WTC11 (cell line): ENCODE results near the gene OPRD1.

Experiments
- CREM ChIP-seq: sonication (generic); formaldehyde crosslinking; IDR thresholded peaks from 2 replicates; pipeline ENCODE4 v1.8.1; 2022; ENCODE audit warnings: mild to moderate bottlenecking, missing genetic modification reagents, moderate library complexity
- NR2C2 ChIP-seq: sonication (generic); formaldehyde crosslinking; IDR thresholded peaks from 2 replicates; pipeline ENCODE4 v1.8.0; 2022; ENCODE audit warnings: mild to moderate bottlenecking, missing genetic modification reagents
- NR3C1 ChIP-seq: sonication (generic); formaldehyde crosslinking; conservative IDR thresholded peaks from 2 replicates; pipeline ENCODE4 v1.8.1; 2023; ENCODE audit warnings: low read depth, mild to moderate bottlenecking, missing genetic modification reagents
- TEAD1 ChIP-seq: sonication (generic); formaldehyde crosslinking; IDR thresholded peaks from 2 replicates; pipeline ENCODE4 v1.8.0; 2022; ENCODE audit warnings: mild to moderate bottlenecking, missing genetic modification reagents
- TF ChIP-seq, protein P1 (sequence below): fragments of 200-600 bp; IDR thresholded peaks from 2 replicates; pipeline ENCODE4 v1.8.0; 2022; ENCODE audit warnings: antibody characterized with exemption
- TF ChIP-seq, protein P2 (sequence below): fragments of 250-450 bp; sonication (Bioruptor Pico); IDR thresholded peaks from 2 replicates; pipeline ENCODE4 v1.9.0; 2021; ENCODE audit warnings: moderate library complexity, mild to moderate bottlenecking, inconsistent platforms, borderline replicate concordance
- TF ChIP-seq, protein P3 (sequence below): sonication (generic); formaldehyde crosslinking; IDR thresholded peaks from 2 replicates; pipeline ENCODE4 v1.8.1; 2022; ENCODE audit warnings: missing genetic modification reagents, borderline replicate concordance

DNA sequence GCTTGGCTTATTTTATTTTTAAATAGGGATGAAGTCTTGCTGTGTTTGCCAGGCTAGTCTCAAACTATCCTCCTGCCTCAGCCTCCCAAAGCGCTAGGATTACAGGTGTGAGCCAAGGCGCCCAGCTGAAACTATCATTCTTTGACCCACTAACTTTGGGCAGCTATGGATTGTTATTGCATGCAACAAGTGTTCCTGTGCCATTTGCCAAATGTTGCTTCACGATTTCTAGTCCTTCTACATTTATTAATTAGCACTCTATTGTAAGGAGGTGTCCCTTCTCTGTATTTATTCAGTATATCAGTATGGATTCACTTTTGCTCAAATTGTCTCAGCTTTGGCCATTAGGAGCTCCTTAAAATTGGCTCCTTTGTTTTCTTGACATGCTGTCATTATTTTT lies 38.9 kb upstream of the OPRD1 start:
- TF ChIP-seq, protein P1, sequence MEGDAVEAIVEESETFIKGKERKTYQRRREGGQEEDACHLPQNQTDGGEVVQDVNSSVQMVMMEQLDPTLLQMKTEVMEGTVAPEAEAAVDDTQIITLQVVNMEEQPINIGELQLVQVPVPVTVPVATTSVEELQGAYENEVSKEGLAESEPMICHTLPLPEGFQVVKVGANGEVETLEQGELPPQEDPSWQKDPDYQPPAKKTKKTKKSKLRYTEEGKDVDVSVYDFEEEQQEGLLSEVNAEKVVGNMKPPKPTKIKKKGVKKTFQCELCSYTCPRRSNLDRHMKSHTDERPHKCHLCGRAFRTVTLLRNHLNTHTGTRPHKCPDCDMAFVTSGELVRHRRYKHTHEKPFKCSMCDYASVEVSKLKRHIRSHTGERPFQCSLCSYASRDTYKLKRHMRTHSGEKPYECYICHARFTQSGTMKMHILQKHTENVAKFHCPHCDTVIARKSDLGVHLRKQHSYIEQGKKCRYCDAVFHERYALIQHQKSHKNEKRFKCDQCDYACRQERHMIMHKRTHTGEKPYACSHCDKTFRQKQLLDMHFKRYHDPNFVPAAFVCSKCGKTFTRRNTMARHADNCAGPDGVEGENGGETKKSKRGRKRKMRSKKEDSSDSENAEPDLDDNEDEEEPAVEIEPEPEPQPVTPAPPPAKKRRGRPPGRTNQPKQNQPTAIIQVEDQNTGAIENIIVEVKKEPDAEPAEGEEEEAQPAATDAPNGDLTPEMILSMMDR: no peak
- TF ChIP-seq, protein P2, sequence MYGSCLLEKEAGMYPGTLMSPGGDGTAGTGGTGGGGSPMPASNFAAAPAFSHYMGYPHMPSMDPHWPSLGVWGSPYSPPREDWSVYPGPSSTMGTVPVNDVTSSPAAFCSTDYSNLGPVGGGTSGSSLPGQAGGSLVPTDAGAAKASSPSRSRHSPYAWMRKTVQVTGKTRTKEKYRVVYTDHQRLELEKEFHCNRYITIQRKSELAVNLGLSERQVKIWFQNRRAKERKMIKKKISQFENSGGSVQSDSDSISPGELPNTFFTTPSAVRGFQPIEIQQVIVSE (CRISPR knock-in tag): no peak
- TF ChIP-seq CREM (CRISPR knock-in tag) (no peak), NR3C1 (CRISPR knock-in tag) (no peak), TEAD1 (CRISPR knock-in tag) (no peak), NR2C2 (no peak)
- TF ChIP-seq, protein P3, sequence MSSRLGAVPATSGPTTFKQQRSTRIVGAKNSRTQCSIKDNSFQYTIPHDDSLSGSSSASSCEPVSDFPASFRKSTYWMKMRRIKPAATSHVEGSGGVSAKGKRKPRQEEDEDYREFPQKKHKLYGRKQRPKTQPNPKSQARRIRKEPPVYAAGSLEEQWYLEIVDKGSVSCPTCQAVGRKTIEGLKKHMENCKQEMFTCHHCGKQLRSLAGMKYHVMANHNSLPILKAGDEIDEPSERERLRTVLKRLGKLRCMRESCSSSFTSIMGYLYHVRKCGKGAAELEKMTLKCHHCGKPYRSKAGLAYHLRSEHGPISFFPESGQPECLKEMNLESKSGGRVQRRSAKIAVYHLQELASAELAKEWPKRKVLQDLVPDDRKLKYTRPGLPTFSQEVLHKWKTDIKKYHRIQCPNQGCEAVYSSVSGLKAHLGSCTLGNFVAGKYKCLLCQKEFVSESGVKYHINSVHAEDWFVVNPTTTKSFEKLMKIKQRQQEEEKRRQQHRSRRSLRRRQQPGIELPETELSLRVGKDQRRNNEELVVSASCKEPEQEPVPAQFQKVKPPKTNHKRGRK (CRISPR knock-in tag): no peak
